Left lung (tissue), 10 donors: Measurements from ENCODE around the gene HOXD12. TPM values are rescaled to one million over a fixed set of nuclear protein-coding genes. Genes with fewer than 3 reads are reported as not detected.
A peak's percentile ranks its signal among the peaks of the same experiment; 100 is the strongest.

ENCODE experiments used
- ATAC-seq: fragments of 200-7000 bp; cut with Tn5 transposase; one replicate; pipeline ENCODE4 v1.9.1; 2020; ENCODE audit warnings: moderate library complexity
- DNase-seq, 4 donors: peaks; one replicate each; pipeline ENCODE4 v3.0.0-alpha.2; 2013 to 2020
- H3K27ac ChIP-seq, 2 donors: fragments of 200-600 bp; sonication (generic) in 1 of 2; one replicate each; pipeline versions ENCODE4 v1.5.0 to v1.8.0; 2020 to 2021
- H3K27me3 ChIP-seq, 2 donors: fragments of 200-600 bp; sonication (generic) in 1 of 2; one replicate each; pipeline versions ENCODE4 v1.5.0 to v1.8.0; 2020 to 2021
- H3K36me3 ChIP-seq, 2 donors: fragments of 200-600 bp; sonication (generic) in 1 of 2; one replicate each; pipeline versions ENCODE4 v1.5.0 to v1.8.0; 2020 to 2021
- H3K4me1 ChIP-seq, 2 donors: fragments of 200-600 bp; one replicate each; pipeline ENCODE4 v1.8.0; 2021
- H3K4me3 ChIP-seq, 2 donors: fragments of 200-600 bp; sonication (generic) in 1 of 2; one replicate each; pipeline versions ENCODE4 v1.5.0 to v1.8.0; 2020 to 2021; ENCODE audit warnings: mild to moderate bottlenecking in 1 of 2
- H3K9me3 ChIP-seq, 2 donors: fragments of 200-600 bp; sonication (generic) in 1 of 2; one replicate each; pipeline versions ENCODE4 v1.5.0 to v1.8.0; 2020 to 2021
- intact Hi-C, 2 donors: fragments of 100-400 bp; cut with DNase I; formaldehyde crosslinking; loops; one replicate each; pipeline versions ENCODE4 v1.11.2 to v1.14.2; 2022
- polyA plus RNA-seq, 6 donors: library from polyadenylated mRNA; unstranded; fragments of 120-200 nt; gene quantifications; one replicate each; pipeline ENCODE4 v1.2.1, GENCODE V29; 2013; ENCODE audit not compliant: insufficient read length in 6 of 6
- total RNA-seq, 2 donors: library from RNA; stranded (reverse); fragmentation: NEBNext Ultra II Directional; extraction: Animal tissue kit (Norgen Biotek cat#: 25700); gene quantifications; one replicate each; pipeline ENCODE4 v1.2.1, GENCODE V29; 2021
- TF ChIP-seq, protein P1 (sequence below), 2 donors: fragments of 200-600 bp; sonication (generic) in 1 of 2; IDR thresholded peaks; one replicate each; pipeline versions ENCODE4 v1.5.0 to v1.8.0; 2021; ENCODE audit warnings: antibody characterized with exemption in 2 of 2
- donor health status: DM: no; HTN: yes; CAD: no.
- donor health status: DM: no; HTN: no; CAD: no.

The HOXD12 gene
- total and polyA plus RNA-seq, 8 donors: not detected

GRCh38 chr2:176090862-176091261 lies 8.7 kb upstream of the HOXD12 start:
- peaks cover 0 to 27% of the 10 kb centered on the region in 2 donors for H3K4me1 ChIP-seq
- no peak for ATAC-seq
- TF ChIP-seq, protein P1, sequence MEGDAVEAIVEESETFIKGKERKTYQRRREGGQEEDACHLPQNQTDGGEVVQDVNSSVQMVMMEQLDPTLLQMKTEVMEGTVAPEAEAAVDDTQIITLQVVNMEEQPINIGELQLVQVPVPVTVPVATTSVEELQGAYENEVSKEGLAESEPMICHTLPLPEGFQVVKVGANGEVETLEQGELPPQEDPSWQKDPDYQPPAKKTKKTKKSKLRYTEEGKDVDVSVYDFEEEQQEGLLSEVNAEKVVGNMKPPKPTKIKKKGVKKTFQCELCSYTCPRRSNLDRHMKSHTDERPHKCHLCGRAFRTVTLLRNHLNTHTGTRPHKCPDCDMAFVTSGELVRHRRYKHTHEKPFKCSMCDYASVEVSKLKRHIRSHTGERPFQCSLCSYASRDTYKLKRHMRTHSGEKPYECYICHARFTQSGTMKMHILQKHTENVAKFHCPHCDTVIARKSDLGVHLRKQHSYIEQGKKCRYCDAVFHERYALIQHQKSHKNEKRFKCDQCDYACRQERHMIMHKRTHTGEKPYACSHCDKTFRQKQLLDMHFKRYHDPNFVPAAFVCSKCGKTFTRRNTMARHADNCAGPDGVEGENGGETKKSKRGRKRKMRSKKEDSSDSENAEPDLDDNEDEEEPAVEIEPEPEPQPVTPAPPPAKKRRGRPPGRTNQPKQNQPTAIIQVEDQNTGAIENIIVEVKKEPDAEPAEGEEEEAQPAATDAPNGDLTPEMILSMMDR (IDR thresholded peaks at IDR 0.05): no peak
- H3K36me3 ChIP-seq: no peaks in the 10 kb centered on the region
- no peaks in the 10 kb centered on the region for H3K9me3 ChIP-seq
- no peak overlapping the region for H3K27ac ChIP-seq
- intact Hi-C loops: loop anchor here in 1 of 2 donors (10.0 kb wide), 1 partner anchor 406 kb away; no protein-coding TSS in a partner anchor
- H3K4me3 ChIP-seq: no peak overlapping the region
- H3K27me3 ChIP-seq: peaks cover 100% of the 10 kb centered on the region in 2 donors
- no peak for DNase-seq

GRCh38 chr2:176091329-176092258 lies 8.0 kb upstream of the HOXD12 start:
- Histone ChIP-seq H3K9me3 (no peaks in the 10 kb centered on the region), H3K27ac (no peak overlapping the region), H3K27me3 (peaks cover 100% of the 10 kb centered on the region in 2 donors), H3K4me3 (no peak overlapping the region), H3K4me1 (peaks cover 0 to 24% of the 10 kb centered on the region in 2 donors), H3K36me3 (no peaks in the 10 kb centered on the region)
- intact Hi-C loops: loop anchor here in 1 of 2 donors (10.0 kb wide), 1 partner anchor 407 kb away; no protein-coding TSS in a partner anchor
- TF ChIP-seq, protein P1 (IDR thresholded peaks at IDR 0.05): no peak
- no peak for ATAC-seq
- DNase-seq: no peak

DNA sequence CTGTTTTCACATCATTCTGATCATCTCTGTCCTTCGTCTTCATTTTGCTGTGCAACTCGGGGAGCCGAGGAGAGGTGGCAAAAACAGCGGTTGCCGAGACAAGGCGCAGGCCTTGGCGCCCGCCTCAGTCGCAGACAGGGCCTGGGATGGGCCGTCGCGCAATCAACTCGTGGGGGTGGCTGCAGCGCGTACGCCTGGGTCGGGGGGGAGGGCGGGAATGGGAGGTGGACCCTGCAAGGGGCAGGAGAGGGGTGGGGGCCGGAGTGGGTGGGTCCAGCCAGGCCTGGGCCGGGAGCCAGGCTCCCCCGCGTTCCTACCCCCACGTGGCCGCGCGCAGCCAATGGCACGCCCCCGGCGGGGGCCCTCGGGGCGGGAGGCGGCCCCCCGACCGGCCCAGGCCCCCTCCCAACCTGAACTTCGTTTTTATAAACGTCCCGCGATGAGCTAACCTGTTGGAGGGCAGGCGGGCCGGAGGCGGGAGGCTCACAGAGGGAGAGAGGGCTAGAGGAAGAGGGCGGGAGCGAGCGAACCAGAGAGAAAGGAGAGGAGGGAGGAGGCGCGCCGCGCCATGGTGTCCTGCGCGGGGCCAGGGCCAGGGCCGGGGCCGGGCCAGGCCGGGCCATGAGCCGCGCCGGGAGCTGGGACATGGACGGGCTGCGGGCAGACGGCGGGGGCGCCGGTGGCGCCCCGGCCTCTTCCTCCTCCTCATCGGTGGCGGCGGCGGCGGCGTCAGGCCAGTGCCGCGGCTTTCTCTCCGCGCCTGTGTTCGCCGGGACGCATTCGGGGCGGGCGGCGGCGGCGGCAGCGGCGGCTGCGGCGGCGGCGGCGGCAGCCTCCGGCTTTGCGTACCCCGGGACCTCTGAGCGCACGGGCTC lies 7.1 kb upstream of the HOXD12 start, which contains the start of gene HOXD13:
Gene HOXD13, plus strand, starts transcription at position 452 of the 875 bp plus-strand sequence. Its CDS starts 170 bp downstream, at position 622.
- H3K27me3 ChIP-seq: peaks cover 100% of the 10 kb centered on the region in 2 donors
- H3K4me1 ChIP-seq: peaks cover 3 to 33% of the 10 kb centered on the region in 2 donors
- no peaks in the 10 kb centered on the region for H3K9me3 ChIP-seq
- intact Hi-C loops: loop anchor here in 1 of 2 donors (10.0 kb wide), 1 partner anchor 408 kb away; no protein-coding TSS in a partner anchor
- H3K4me3 ChIP-seq: no peak within 1 kb of the TSS
- DNase-seq (peak in 1 of 4 donors; percentile 78), ATAC-seq (no peak)
- TF ChIP-seq, protein P1 (IDR thresholded peaks at IDR 0.05): no peak
- no peak within 1 kb of the TSS for H3K27ac ChIP-seq
- no peaks in the 10 kb centered on the region for H3K36me3 ChIP-seq

GRCh38 chr2:176093145-176093897 lies 6.3 kb upstream of the HOXD12 start:
- intact Hi-C loops: loop anchor here in 1 of 2 donors (10.0 kb wide), 1 partner anchor 409 kb away; no protein-coding TSS in a partner anchor
- Histone ChIP-seq H3K4me1 (peaks cover 3 to 32% of the 10 kb centered on the region in 2 donors), H3K27ac (no peak overlapping the region), H3K4me3 (no peak overlapping the region), H3K9me3 (no peaks in the 10 kb centered on the region), H3K36me3 (no peaks in the 10 kb centered on the region), H3K27me3 (peaks cover 99 to 100% of the 10 kb centered on the region in 2 donors)
- peak in 1 of 4 donors; percentile 75 for DNase-seq
- ATAC-seq: no peak
- TF ChIP-seq, protein P1 (IDR thresholded peaks at IDR 0.05): no peak
